ENCODE measurements around the gene CDK14.

CDK14 gene

GRCh38 chr7:90832726-90833125, 236.6 kb downstream of the CDK14 start:
- FAIRE-seq = no peak
- DNase-seq (ENCODE audit: insufficient read length, low spot score) = no peak

GRCh38 chr7:90833443-90833842, 237.3 kb downstream of the CDK14 start:
- FAIRE-seq (no peak), DNase-seq (ENCODE audit: insufficient read length, low spot score) (no peak)

GRCh38 chr7:90834771-90835170, 238.7 kb downstream of the CDK14 start:
- FAIRE-seq (no peak), DNase-seq (ENCODE audit: insufficient read length, low spot score) (no peak)

GRCh38 chr7:90835861-90836260, 239.7 kb downstream of the CDK14 start:
- no peak for FAIRE-seq
- DNase-seq (ENCODE audit: insufficient read length, low spot score) = no peak

- FAIRE-seq = no peak
- no peak for DNase-seq (ENCODE audit: insufficient read length, low spot score)
These were observed 240.8 kb downstream of the CDK14 start for GRCh38 chr7:90836937-90837336.

- DNase-seq (ENCODE audit: insufficient read length, low spot score) = no peak
- no peak for FAIRE-seq
These were observed 242.7 kb downstream of the CDK14 start for GRCh38 chr7:90838799-90839198.

GRCh38 chr7:90839316-90839715, 243.2 kb downstream of the CDK14 start:
- FAIRE-seq (no peak), DNase-seq (ENCODE audit: insufficient read length, low spot score) (no peak)

GRCh38 chr7:90839727-90840291, 243.7 kb downstream of the CDK14 start:
- FAIRE-seq (no peak), DNase-seq (ENCODE audit: insufficient read length, low spot score) (no peak)

- FAIRE-seq (no peak), DNase-seq (ENCODE audit: insufficient read length, low spot score) (no peak)
These were observed 245.8 kb downstream of the CDK14 start for GRCh38 chr7:90841759-90842429.

- DNase-seq (ENCODE audit: insufficient read length, low spot score) = no peak
These were observed 246.3 kb downstream of the CDK14 start for GRCh38 chr7:90842430-90842788.

GRCh38 chr7:90843472-90843871, 247.4 kb downstream of the CDK14 start:
- FAIRE-seq (no peak), DNase-seq (ENCODE audit: insufficient read length, low spot score) (no peak)

More at GRCh38 chr7:90842430-90842788, 246.3 kb downstream of the CDK14 start:
- FAIRE-seq = no peak

GRCh38 chr7:90844421-90844820, 248.3 kb downstream of the CDK14 start:
- FAIRE-seq (no peak), DNase-seq (ENCODE audit: insufficient read length, low spot score) (no peak)

GRCh38 chr7:90846192-90846591, 250.1 kb downstream of the CDK14 start:
- no peak for DNase-seq (ENCODE audit: insufficient read length, low spot score)
- no peak for FAIRE-seq

GRCh38 chr7:90850066-90850465, 253.9 kb downstream of the CDK14 start:
- DNase-seq (ENCODE audit: insufficient read length, low spot score) (no peak), FAIRE-seq (no peak)

GRCh38 chr7:90850471-90850870, 254.3 kb downstream of the CDK14 start:
- DNase-seq (ENCODE audit: insufficient read length, low spot score) = no peak

GRCh38 chr7:90853205-90853604, 257.1 kb downstream of the CDK14 start:
- no peak for FAIRE-seq
- DNase-seq (ENCODE audit: insufficient read length, low spot score) = no peak

More at GRCh38 chr7:90850471-90850870, 254.3 kb downstream of the CDK14 start:
- FAIRE-seq = no peak

GRCh38 chr7:90856351-90857070, 260.4 kb downstream of the CDK14 start:
- DNase-seq (ENCODE audit: insufficient read length, low spot score) (no peak), FAIRE-seq (no peak)

GRCh38 chr7:90857603-90858002, 261.5 kb downstream of the CDK14 start:
- FAIRE-seq = no peak
- no peak for DNase-seq (ENCODE audit: insufficient read length, low spot score)

- DNase-seq (ENCODE audit: insufficient read length, low spot score) = no peak
These were observed 262.4 kb downstream of the CDK14 start for GRCh38 chr7:90858546-90858945.

GRCh38 chr7:90859521-90859920, 263.4 kb downstream of the CDK14 start:
- FAIRE-seq = no peak
- no peak for DNase-seq (ENCODE audit: insufficient read length, low spot score)

More at GRCh38 chr7:90858546-90858945, 262.4 kb downstream of the CDK14 start:
- no peak for FAIRE-seq

GRCh38 chr7:90864088-90864487, 268.0 kb downstream of the CDK14 start:
- FAIRE-seq (no peak), DNase-seq (ENCODE audit: insufficient read length, low spot score) (no peak)

GRCh38 chr7:90869335-90869734, 273.2 kb downstream of the CDK14 start:
- DNase-seq (ENCODE audit: insufficient read length, low spot score) = no peak
- no peak for FAIRE-seq

Measured in HTR-8/SVneo (cell line).